Measurements from ENCODE around the gene HSCB. TPM values are rescaled to one million over a fixed set of nuclear protein-coding genes. Genes with fewer than 3 reads are reported as not detected.
A peak's percentile ranks its signal among the peaks of the same experiment; 100 is the strongest.

Gene HSCB
- total RNA-seq, 1 experiment from 2014 or later, result 14.1 TPM

GRCh38 chr22:28710576-28711191, 31.2 kb upstream of the HSCB start:
- H3K9me2 ChIP-seq (replicated peaks; ENCODE audit: low read length), result no peaks in the 10 kb centered on the region
- H3K27ac ChIP-seq (ENCODE audit: low read length), result peak overlapping the region; percentile 92
- H3K9ac ChIP-seq (ENCODE audit: low read length), result peak overlapping the region; percentile 30
- TF ChIP-seq CTCF (conservative IDR thresholded peaks at IDR 0.05; ENCODE audit: low read depth, low read length) (no peak), EZH2phosphoT487 (IDR thresholded peaks at IDR 0.05; ENCODE audit: borderline replicate concordance, low read length) (no peak), EZH2 (IDR thresholded peaks at IDR 0.05; ENCODE audit: low read length, unreplicated experiment) (no peak)
- peaks cover 34% of the 10 kb centered on the region for H3K4me1 ChIP-seq (ENCODE audit: insufficient read depth, low read length)
- H3K4me2 ChIP-seq (ENCODE audit: low read length), result peak overlapping the region; percentile 80
- CTCF ChIA-PET, result no interaction called here
- POLR2A ChIA-PET (ENCODE audit: unreplicated experiment), result interaction anchor here (0.6 to 0.9 kb wide), 2 partner anchors 109 to 173 kb away, joined by 3 to 4 read pairs; partner anchors contain the start of gene ZNRF3
- no peaks in the 10 kb centered on the region for H3K9me3 ChIP-seq (ENCODE audit: low read length)
- intact Hi-C loops (cut with micrococcal nuclease), result loop anchor here (2.0 to 5.0 kb wide), 2 partner anchors 32 to 108 kb away; partner anchors contain the start of gene HSCB
- H4K20me1 ChIP-seq (ENCODE audit: low read length), result no peaks in the 10 kb centered on the region
- no peaks in the 10 kb centered on the region for H3K27me3 ChIP-seq (ENCODE audit: low read length)
- H2AFZ ChIP-seq (ENCODE audit: low read length), result peak overlapping the region; percentile 55; the same call in 1 of the 2 replicates
- peaks cover 13% of the 10 kb centered on the region for H3F3A ChIP-seq (ENCODE audit: low read length, unreplicated experiment)
- DNase-seq, result peak; percentile 79
- BruUV-seq (replicated peaks), result TSS peak; percentile 98
- peaks cover 2% of the 10 kb centered on the region; the same call in 1 of the 2 replicates for H3K36me3 ChIP-seq (ENCODE audit: low read depth, low read length)
- peak; percentile 97 for ATAC-seq
- H3K79me2 ChIP-seq (ENCODE audit: low read length), result no peaks in the 10 kb centered on the region
- peak overlapping the region; percentile 30; the same call in 1 of the 2 replicates for H3K4me3 ChIP-seq (ENCODE audit: low read length)

- no peak for ATAC-seq
Observed at GRCh38 chr22:28711341-28711740, 30.5 kb upstream of the HSCB start.

More at GRCh38 chr22:28711341-28711740, 30.5 kb upstream of the HSCB start:
- no peak for TF ChIP-seq EZH2phosphoT487 (IDR thresholded peaks at IDR 0.05; ENCODE audit: borderline replicate concordance, low read length)
- TF ChIP-seq CTCF (conservative IDR thresholded peaks at IDR 0.05; ENCODE audit: low read depth, low read length), result no peak
- no peak for TF ChIP-seq EZH2 (IDR thresholded peaks at IDR 0.05; ENCODE audit: low read length, unreplicated experiment)
- ChIA-PET CTCF (no interaction called here), POLR2A (ENCODE audit: unreplicated experiment) (interaction anchor here (0.6 kb wide), 1 partner anchor 509 kb away, joined by 3 read pairs; no protein-coding TSS in a partner anchor)
- intact Hi-C loops (cut with micrococcal nuclease), result loop anchor here (2.0 to 5.0 kb wide), 2 partner anchors 31 to 109 kb away; partner anchors contain the start of gene HSCB
- Histone ChIP-seq H4K20me1 (ENCODE audit: low read length) (no peaks in the 10 kb centered on the region), H3F3A (ENCODE audit: low read length, unreplicated experiment) (peaks cover 13% of the 10 kb centered on the region), H3K4me1 (ENCODE audit: insufficient read depth, low read length) (peaks cover 34% of the 10 kb centered on the region), H2AFZ (ENCODE audit: low read length) (no peak overlapping the region), H3K9me3 (ENCODE audit: low read length) (no peaks in the 10 kb centered on the region), H3K27ac (ENCODE audit: low read length) (peak overlapping the region; percentile 92), H3K27me3 (ENCODE audit: low read length) (no peaks in the 10 kb centered on the region), H3K4me2 (ENCODE audit: low read length) (0 out of 2 replicates have a peak overlapping the region, but pooled peaks have one; percentile 80), H3K9me2 (replicated peaks; ENCODE audit: low read length) (no peaks in the 10 kb centered on the region), H3K4me3 (ENCODE audit: low read length) (no peak overlapping the region), H3K79me2 (ENCODE audit: low read length) (no peaks in the 10 kb centered on the region), H3K9ac (ENCODE audit: low read length) (peak overlapping the region; percentile 30; the same call in 1 of the 2 replicates), H3K36me3 (ENCODE audit: low read depth, low read length) (peaks cover 2% of the 10 kb centered on the region; the same call in 1 of the 2 replicates)
- DNase-seq, result no peak
- no TSS peak for BruUV-seq (replicated peaks)
